Osteocyte (in vitro differentiated cells): ENCODE data around the gene RPL13. TPM values are rescaled to one million over a fixed set of nuclear protein-coding genes. Genes with fewer than 3 reads are reported as not detected.

ENCODE experiments used
- DNase-seq: peaks from one replicate; pipeline ENCODE4 v3.0.0; 2021; ENCODE audit warnings: mixed read lengths; ENCODE audit not compliant: unreplicated experiment; ENCODE audit errors: extremely low spot score
- H3K27ac Mint-ChIP-seq: one replicate; pipeline ENCODE4 v1.8.0; 2021; ENCODE audit warnings: mild to moderate bottlenecking, mixed read lengths; ENCODE audit not compliant: unreplicated experiment
- H3K27me3 Mint-ChIP-seq: one replicate; pipeline ENCODE4 v1.8.0; 2021; ENCODE audit warnings: mixed read lengths; ENCODE audit not compliant: unreplicated experiment
- H3K36me3 Mint-ChIP-seq: one replicate; pipeline ENCODE4 v1.8.0; 2021; ENCODE audit warnings: mixed read lengths; ENCODE audit not compliant: unreplicated experiment
- H3K4me1 Mint-ChIP-seq: one replicate; pipeline ENCODE4 v1.8.0; 2021; ENCODE audit warnings: mixed read lengths; ENCODE audit not compliant: unreplicated experiment
- H3K4me3 Mint-ChIP-seq: one replicate; pipeline ENCODE4 v1.8.0; 2021; ENCODE audit warnings: mild to moderate bottlenecking, moderate library complexity, mixed read lengths; ENCODE audit not compliant: unreplicated experiment
- H3K9me3 Mint-ChIP-seq: one replicate; pipeline ENCODE4 v1.8.0; 2021; ENCODE audit warnings: mixed read lengths; ENCODE audit not compliant: unreplicated experiment
- CTCF ChIP-seq: fragments of 200-600 bp; sonication (generic); IDR thresholded peaks from 2 replicates; pipeline ENCODE4 v1.5.0; 2021; ENCODE audit warnings: antibody characterized with exemption, mild to moderate bottlenecking, moderate library complexity
- total RNA-seq: library from RNA; stranded (reverse); gene quantifications from 2 replicates; pipeline ENCODE4 v1.2.1, GENCODE V29; 2021

The RPL13 gene
- total RNA-seq, 1 donor from 2014 or later: 1,785 TPM

- peaks cover 24% of the 10 kb centered on the region for H3K36me3 Mint-ChIP-seq
Observed at GRCh38 chr16:89550421-89551007, 10.0 kb upstream of the RPL13 start.

GRCh38 chr16:89552329-89552728 is 8.2 kb upstream of the RPL13 start:
- Mint-ChIP-seq H3K27me3 (no peaks in the 10 kb centered on the region), H3K36me3 (peaks cover 25% of the 10 kb centered on the region), H3K9me3 (no peaks in the 10 kb centered on the region), H3K27ac (no peak overlapping the region), H3K4me3 (no peak overlapping the region), H3K4me1 (peaks cover under 1% of the 10 kb centered on the region)
- TF ChIP-seq CTCF: no peak
- DNase-seq: no peak

More at GRCh38 chr16:89550421-89551007, 10.0 kb upstream of the RPL13 start:
- Mint-ChIP-seq H3K9me3 (no peaks in the 10 kb centered on the region), H3K27ac (no peak overlapping the region), H3K27me3 (no peaks in the 10 kb centered on the region), H3K4me1 (no peaks in the 10 kb centered on the region), H3K4me3 (no peak overlapping the region)
- DNase-seq: no peak
- TF ChIP-seq CTCF: no peak

- TF ChIP-seq CTCF: no peak
- Mint-ChIP-seq H3K27me3 (no peaks in the 10 kb centered on the region), H3K4me1 (peaks cover 4% of the 10 kb centered on the region), H3K9me3 (no peaks in the 10 kb centered on the region), H3K36me3 (peaks cover 27% of the 10 kb centered on the region), H3K4me3 (no peak overlapping the region), H3K27ac (no peak overlapping the region)
- DNase-seq: no peak
Observed at GRCh38 chr16:89552913-89553312, 7.6 kb upstream of the RPL13 start.

GRCh38 chr16:89553733-89554132 is 6.7 kb upstream of the RPL13 start:
- no peak for TF ChIP-seq CTCF

GRCh38 chr16:89554343-89554742 is 6.1 kb upstream of the RPL13 start:
- H3K27me3 Mint-ChIP-seq: no peaks in the 10 kb centered on the region
- H3K27ac Mint-ChIP-seq: no peak overlapping the region
- peaks cover 9% of the 10 kb centered on the region for H3K4me1 Mint-ChIP-seq
- no peak for DNase-seq
- H3K4me3 Mint-ChIP-seq: no peak overlapping the region
- H3K9me3 Mint-ChIP-seq: no peaks in the 10 kb centered on the region
- peaks cover 21% of the 10 kb centered on the region for H3K36me3 Mint-ChIP-seq
- TF ChIP-seq CTCF: no peak

More at GRCh38 chr16:89553733-89554132, 6.7 kb upstream of the RPL13 start:
- no peaks in the 10 kb centered on the region for H3K27me3 Mint-ChIP-seq
- no peaks in the 10 kb centered on the region for H3K9me3 Mint-ChIP-seq
- DNase-seq: no peak
- H3K4me1 Mint-ChIP-seq: peaks cover 4% of the 10 kb centered on the region
- peaks cover 21% of the 10 kb centered on the region for H3K36me3 Mint-ChIP-seq
- H3K27ac Mint-ChIP-seq: no peak overlapping the region
- H3K4me3 Mint-ChIP-seq: no peak overlapping the region
